ENCODE results near the gene SMYD3.

Gene SMYD3

GRCh38 chr1:245934409-245934808, 572.7 kb downstream of the SMYD3 start:
- H3K27me3 Mint-ChIP-seq (ENCODE audit: low read depth, poor library complexity): no peaks in the 10 kb centered on the region
- TF ChIP-seq CTCF (IDR thresholded peaks at IDR 0.05): no peak

GRCh38 chr1:245933431-245934045, 573.5 kb downstream of the SMYD3 start:
- Mint-ChIP-seq H3K27ac (no peak overlapping the region), H3K27me3 (ENCODE audit: low read depth, poor library complexity) (no peaks in the 10 kb centered on the region)
- DNase-seq: no peak

More at GRCh38 chr1:245934409-245934808, 572.7 kb downstream of the SMYD3 start:
- DNase-seq: no peak
- no peaks in the 10 kb centered on the region for H3K36me3 Mint-ChIP-seq (ENCODE audit: low read depth)
- H3K4me3 Mint-ChIP-seq: no peak overlapping the region
- no peaks in the 10 kb centered on the region for H3K9me3 Mint-ChIP-seq
- peaks cover 10% of the 10 kb centered on the region for H3K4me1 Mint-ChIP-seq
- H3K27ac Mint-ChIP-seq: no peak overlapping the region

GRCh38 chr1:245932302-245932972, 574.6 kb downstream of the SMYD3 start:
- Mint-ChIP-seq H3K4me1 (peaks cover 6% of the 10 kb centered on the region), H3K9me3 (no peaks in the 10 kb centered on the region)

More at GRCh38 chr1:245933431-245934045, 573.5 kb downstream of the SMYD3 start:
- no peak for TF ChIP-seq CTCF (IDR thresholded peaks at IDR 0.05)
- Mint-ChIP-seq H3K4me3 (no peak overlapping the region), H3K9me3 (no peaks in the 10 kb centered on the region), H3K36me3 (ENCODE audit: low read depth) (no peaks in the 10 kb centered on the region), H3K4me1 (peaks cover 8% of the 10 kb centered on the region)

GRCh38 chr1:245931450-245931849, 575.6 kb downstream of the SMYD3 start:
- DNase-seq: no peak
- Mint-ChIP-seq H3K27me3 (ENCODE audit: low read depth, poor library complexity) (no peaks in the 10 kb centered on the region), H3K36me3 (ENCODE audit: low read depth) (no peaks in the 10 kb centered on the region), H3K9me3 (no peaks in the 10 kb centered on the region), H3K27ac (no peak overlapping the region), H3K4me1 (peaks cover 16% of the 10 kb centered on the region), H3K4me3 (no peak overlapping the region)
- no peak for TF ChIP-seq CTCF (IDR thresholded peaks at IDR 0.05)

More at GRCh38 chr1:245932302-245932972, 574.6 kb downstream of the SMYD3 start:
- no peaks in the 10 kb centered on the region for H3K36me3 Mint-ChIP-seq (ENCODE audit: low read depth)
- TF ChIP-seq CTCF (IDR thresholded peaks at IDR 0.05): no peak
- H3K4me3 Mint-ChIP-seq: no peak overlapping the region
- H3K27me3 Mint-ChIP-seq (ENCODE audit: low read depth, poor library complexity): no peaks in the 10 kb centered on the region
- DNase-seq: no peak
- H3K27ac Mint-ChIP-seq: no peak overlapping the region

- no peaks in the 10 kb centered on the region for H3K9me3 Mint-ChIP-seq
- TF ChIP-seq CTCF (IDR thresholded peaks at IDR 0.05): no peak
- peaks cover 4% of the 10 kb centered on the region for H3K36me3 Mint-ChIP-seq (ENCODE audit: low read depth)
- no peaks in the 10 kb centered on the region for H3K27me3 Mint-ChIP-seq (ENCODE audit: low read depth, poor library complexity)
- no peak for DNase-seq
- no peak overlapping the region for H3K4me3 Mint-ChIP-seq
- peaks cover 20% of the 10 kb centered on the region for H3K4me1 Mint-ChIP-seq
- H3K27ac Mint-ChIP-seq: no peak overlapping the region
Measured at GRCh38 chr1:245929224-245929623, 577.9 kb downstream of the SMYD3 start.

GRCh38 chr1:245926888-245927287, 580.2 kb downstream of the SMYD3 start:
- H3K27me3 Mint-ChIP-seq (ENCODE audit: low read depth, poor library complexity): no peaks in the 10 kb centered on the region
- no peak for TF ChIP-seq CTCF (IDR thresholded peaks at IDR 0.05)
- H3K36me3 Mint-ChIP-seq (ENCODE audit: low read depth): peaks cover 4% of the 10 kb centered on the region
- peaks cover 26% of the 10 kb centered on the region for H3K4me1 Mint-ChIP-seq
- H3K4me3 Mint-ChIP-seq: no peak overlapping the region
- DNase-seq: no peak
- H3K9me3 Mint-ChIP-seq: no peaks in the 10 kb centered on the region
- H3K27ac Mint-ChIP-seq: no peak overlapping the region

Data from nephron progenitor cell (in vitro differentiated cells).